Left lung (tissue), 10 donors: Measurements from ENCODE around the gene UBASH3A. TPM values are rescaled to one million over a fixed set of nuclear protein-coding genes. Genes with fewer than 3 reads are reported as not detected.

Source experiments
- ATAC-seq: fragments of 200-7000 bp; cut with Tn5 transposase; one replicate; pipeline ENCODE4 v1.9.1; 2020; ENCODE audit warnings: moderate library complexity
- DNase-seq, 4 donors: peaks; one replicate each; pipeline ENCODE4 v3.0.0-alpha.2; 2013 to 2020
- H3K27ac ChIP-seq, 2 donors: fragments of 200-600 bp; sonication (generic) in 1 of 2; one replicate each; pipeline versions ENCODE4 v1.5.0 to v1.8.0; 2020 to 2021
- H3K27me3 ChIP-seq, 2 donors: fragments of 200-600 bp; sonication (generic) in 1 of 2; one replicate each; pipeline versions ENCODE4 v1.5.0 to v1.8.0; 2020 to 2021
- H3K36me3 ChIP-seq, 2 donors: fragments of 200-600 bp; sonication (generic) in 1 of 2; one replicate each; pipeline versions ENCODE4 v1.5.0 to v1.8.0; 2020 to 2021
- H3K4me1 ChIP-seq, 2 donors: fragments of 200-600 bp; one replicate each; pipeline ENCODE4 v1.8.0; 2021
- H3K4me3 ChIP-seq, 2 donors: fragments of 200-600 bp; sonication (generic) in 1 of 2; one replicate each; pipeline versions ENCODE4 v1.5.0 to v1.8.0; 2020 to 2021; ENCODE audit warnings: mild to moderate bottlenecking in 1 of 2
- H3K9me3 ChIP-seq, 2 donors: fragments of 200-600 bp; sonication (generic) in 1 of 2; one replicate each; pipeline versions ENCODE4 v1.5.0 to v1.8.0; 2020 to 2021
- intact Hi-C, 2 donors: fragments of 100-400 bp; cut with DNase I; formaldehyde crosslinking; loops; one replicate each; pipeline versions ENCODE4 v1.11.2 to v1.14.2; 2022
- polyA plus RNA-seq, 6 donors: library from polyadenylated mRNA; unstranded; fragments of 120-200 nt; gene quantifications; one replicate each; pipeline ENCODE4 v1.2.1, GENCODE V29; 2013; ENCODE audit not compliant: insufficient read length in 6 of 6
- total RNA-seq, 2 donors: library from RNA; stranded (reverse); fragmentation: NEBNext Ultra II Directional; extraction: Animal tissue kit (Norgen Biotek cat#: 25700); gene quantifications; one replicate each; pipeline ENCODE4 v1.2.1, GENCODE V29; 2021
- TF ChIP-seq, protein P1 (sequence below), 2 donors: fragments of 200-600 bp; sonication (generic) in 1 of 2; IDR thresholded peaks; one replicate each; pipeline versions ENCODE4 v1.5.0 to v1.8.0; 2021; ENCODE audit warnings: antibody characterized with exemption in 2 of 2
- donor health status: DM: no; HTN: yes; CAD: no.
- donor health status: DM: no; HTN: no; CAD: no.

Gene UBASH3A
- total and polyA plus RNA-seq, 8 donors: 0.08 to 1.3 (median 0.24) TPM

DNA sequence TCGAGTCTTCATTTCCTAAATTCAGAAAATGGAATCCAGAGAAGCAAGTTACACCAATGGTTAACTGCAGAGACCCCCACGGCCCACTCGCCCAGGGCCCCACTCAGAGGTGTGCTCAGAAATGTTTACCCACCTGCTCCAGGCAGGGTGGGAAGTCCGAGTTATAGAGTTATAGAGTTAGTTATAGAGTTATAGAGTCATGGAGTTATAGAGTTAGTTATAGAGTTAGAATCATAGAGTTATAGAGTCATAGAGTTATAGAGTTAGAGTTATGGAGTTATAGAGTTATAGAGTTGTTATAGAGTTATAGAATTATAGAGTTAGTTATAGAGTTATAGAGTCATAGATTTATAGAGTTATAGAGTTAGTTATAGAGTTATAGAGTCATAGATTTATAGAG lies 31.7 kb downstream of the UBASH3A start:
- ATAC-seq: no peak
- Histone ChIP-seq H3K27ac (no peak overlapping the region), H3K36me3 (no peaks in the 10 kb centered on the region), H3K4me1 (no peaks in the 10 kb centered on the region), H3K9me3 (peaks cover 0 to 11% of the 10 kb centered on the region in 2 donors), H3K27me3 (peaks cover 0 to 16% of the 10 kb centered on the region in 2 donors), H3K4me3 (no peak overlapping the region)
- intact Hi-C loops: loop anchor here in 1 of 2 donors (10.0 kb wide), 1 partner anchor 101 kb away; no protein-coding TSS in a partner anchor
- TF ChIP-seq, protein P1, sequence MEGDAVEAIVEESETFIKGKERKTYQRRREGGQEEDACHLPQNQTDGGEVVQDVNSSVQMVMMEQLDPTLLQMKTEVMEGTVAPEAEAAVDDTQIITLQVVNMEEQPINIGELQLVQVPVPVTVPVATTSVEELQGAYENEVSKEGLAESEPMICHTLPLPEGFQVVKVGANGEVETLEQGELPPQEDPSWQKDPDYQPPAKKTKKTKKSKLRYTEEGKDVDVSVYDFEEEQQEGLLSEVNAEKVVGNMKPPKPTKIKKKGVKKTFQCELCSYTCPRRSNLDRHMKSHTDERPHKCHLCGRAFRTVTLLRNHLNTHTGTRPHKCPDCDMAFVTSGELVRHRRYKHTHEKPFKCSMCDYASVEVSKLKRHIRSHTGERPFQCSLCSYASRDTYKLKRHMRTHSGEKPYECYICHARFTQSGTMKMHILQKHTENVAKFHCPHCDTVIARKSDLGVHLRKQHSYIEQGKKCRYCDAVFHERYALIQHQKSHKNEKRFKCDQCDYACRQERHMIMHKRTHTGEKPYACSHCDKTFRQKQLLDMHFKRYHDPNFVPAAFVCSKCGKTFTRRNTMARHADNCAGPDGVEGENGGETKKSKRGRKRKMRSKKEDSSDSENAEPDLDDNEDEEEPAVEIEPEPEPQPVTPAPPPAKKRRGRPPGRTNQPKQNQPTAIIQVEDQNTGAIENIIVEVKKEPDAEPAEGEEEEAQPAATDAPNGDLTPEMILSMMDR (IDR thresholded peaks at IDR 0.05): no peak
- no peak for DNase-seq

DNA sequence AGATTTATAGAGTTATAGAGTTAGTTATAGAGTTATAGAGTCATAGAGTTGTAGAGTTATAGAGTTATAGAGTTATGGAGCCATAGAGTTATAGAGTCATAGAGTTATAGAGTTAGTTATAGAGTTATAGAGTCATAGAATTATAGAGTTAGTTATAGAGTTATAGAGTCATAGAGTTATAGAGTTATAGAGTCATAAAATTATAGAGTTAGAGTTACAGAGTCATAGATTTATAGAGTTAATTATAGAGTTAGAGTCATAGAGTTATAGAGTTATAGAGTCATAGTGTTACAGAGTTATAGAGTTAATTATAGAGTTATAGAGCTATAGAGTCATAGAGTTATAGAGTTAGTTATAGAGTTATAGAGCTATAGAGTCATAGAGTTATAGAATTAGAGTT lies 32.1 kb downstream of the UBASH3A start:
- intact Hi-C loops: loop anchor here in 1 of 2 donors (10.0 kb wide), 1 partner anchor 101 kb away; no protein-coding TSS in a partner anchor
- H3K9me3 ChIP-seq: peaks cover 0 to 11% of the 10 kb centered on the region in 2 donors
- no peak overlapping the region for H3K4me3 ChIP-seq
- H3K4me1 ChIP-seq: no peaks in the 10 kb centered on the region
- ATAC-seq (no peak), DNase-seq (no peak)
- H3K36me3 ChIP-seq: no peaks in the 10 kb centered on the region
- H3K27ac ChIP-seq: no peak overlapping the region
- TF ChIP-seq, protein P1 (IDR thresholded peaks at IDR 0.05): no peak
- H3K27me3 ChIP-seq: peaks cover 0 to 16% of the 10 kb centered on the region in 2 donors

DNA sequence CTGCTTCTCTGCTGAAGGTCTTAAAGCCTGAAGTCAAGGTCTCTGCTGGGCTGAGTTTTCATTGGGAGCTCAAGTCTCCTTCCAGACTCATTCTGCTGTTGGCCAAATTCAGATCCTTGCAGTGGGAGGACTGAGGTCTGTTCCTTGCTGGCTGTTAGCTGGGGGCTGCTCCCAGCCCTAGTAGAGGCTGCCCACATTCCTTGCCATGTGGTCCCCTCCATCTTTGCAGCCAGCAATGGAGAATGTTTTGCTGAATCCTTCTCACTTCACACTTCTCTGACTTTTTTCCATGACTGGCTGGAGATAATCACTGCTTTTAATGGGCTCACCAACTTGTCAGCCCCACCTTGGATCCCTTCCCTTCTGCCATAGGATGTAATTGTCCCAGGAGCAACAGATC lies 33.2 kb downstream of the UBASH3A start:
- Histone ChIP-seq H3K27ac (no peak overlapping the region), H3K36me3 (no peaks in the 10 kb centered on the region), H3K4me3 (no peak overlapping the region), H3K4me1 (no peaks in the 10 kb centered on the region), H3K27me3 (peaks cover 0 to 16% of the 10 kb centered on the region in 2 donors), H3K9me3 (peaks cover 0 to 10% of the 10 kb centered on the region in 2 donors)
- TF ChIP-seq, protein P1 (IDR thresholded peaks at IDR 0.05): no peak
- ATAC-seq: no peak
- DNase-seq: no peak
- intact Hi-C loops: loop anchor here in 1 of 2 donors (10.0 kb wide), 1 partner anchor 102 kb away; no protein-coding TSS in a partner anchor

DNA sequence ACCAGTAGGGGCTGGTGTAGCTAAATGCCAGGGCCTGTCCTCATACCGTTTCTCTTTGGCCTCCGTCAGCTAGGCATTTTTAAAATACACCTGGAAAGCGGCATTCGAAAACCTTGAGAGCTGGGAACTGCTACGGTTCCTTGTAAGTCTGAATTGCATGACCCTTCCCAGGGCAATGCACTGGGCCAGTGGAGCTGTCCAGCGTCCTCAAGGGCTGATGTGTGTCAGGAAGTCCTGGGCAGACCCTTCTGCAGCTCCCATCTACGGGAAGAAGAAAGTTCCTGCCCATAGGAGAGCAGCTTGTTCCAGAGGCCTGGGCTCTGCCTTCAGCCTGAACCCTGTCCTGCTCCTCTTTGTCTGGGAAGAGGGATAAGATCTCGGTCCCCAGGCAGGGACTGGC lies 34.1 kb downstream of the UBASH3A start:
- TF ChIP-seq, protein P1 (IDR thresholded peaks at IDR 0.05): no peak
- no peak overlapping the region for H3K4me3 ChIP-seq
- intact Hi-C loops: loop anchor here in 1 of 2 donors (10.0 kb wide), 1 partner anchor 103 kb away; no protein-coding TSS in a partner anchor
- H3K9me3 ChIP-seq: peaks cover 0 to 1% of the 10 kb centered on the region in 2 donors
- H3K36me3 ChIP-seq: no peaks in the 10 kb centered on the region
- no peak overlapping the region for H3K27ac ChIP-seq
- no peaks in the 10 kb centered on the region for H3K4me1 ChIP-seq
- peak in 1 of 4 donors; percentile 49 for DNase-seq
- peaks cover 0 to 16% of the 10 kb centered on the region in 2 donors for H3K27me3 ChIP-seq
- ATAC-seq: peak; percentile 50

DNA sequence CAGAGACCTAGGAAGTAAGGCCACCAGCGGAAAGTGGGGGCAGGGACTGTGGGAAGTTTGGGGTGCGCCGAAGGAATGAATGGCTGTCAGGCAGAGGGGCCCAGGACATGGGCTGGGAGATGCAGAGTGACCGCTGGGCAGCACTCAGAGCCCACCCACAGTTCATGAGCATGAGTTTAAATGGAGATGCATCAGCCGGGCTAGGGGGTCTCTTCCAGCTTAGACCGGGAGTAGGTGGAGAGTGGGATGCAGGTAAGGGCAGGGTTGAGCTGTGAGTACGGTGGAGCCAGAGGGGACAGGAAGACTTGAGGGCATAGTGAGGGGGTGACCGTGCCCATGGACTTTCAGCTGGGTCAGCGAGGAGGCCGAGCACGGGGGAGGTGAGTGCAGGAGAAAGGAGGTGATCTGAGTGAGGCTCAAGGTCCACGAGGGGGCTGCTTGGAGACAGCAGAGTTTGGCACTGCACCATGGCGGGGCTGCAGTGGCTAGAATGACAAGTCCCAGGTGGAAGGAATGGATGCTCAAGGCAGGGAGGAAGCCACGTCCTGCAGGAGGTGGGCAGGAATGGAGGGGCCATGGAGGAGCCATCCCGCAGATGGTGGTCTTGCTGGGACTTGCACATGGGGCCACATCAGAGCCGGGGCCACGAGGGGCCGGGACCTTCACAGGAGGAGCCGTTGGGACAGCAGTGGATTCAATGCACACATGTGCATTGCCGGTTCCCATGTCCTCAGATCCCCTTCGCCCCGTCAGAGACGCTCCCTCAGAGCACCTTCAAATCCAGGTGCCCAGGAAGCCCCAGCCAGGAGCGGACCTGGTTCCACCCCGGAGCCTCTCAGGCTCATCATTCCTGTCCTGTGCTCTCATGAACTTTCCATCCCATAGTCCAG lies 34.9 kb downstream of the UBASH3A start:
- Histone ChIP-seq H3K27me3 (peaks cover 0 to 16% of the 10 kb centered on the region in 2 donors), H3K36me3 (no peaks in the 10 kb centered on the region), H3K9me3 (no peaks in the 10 kb centered on the region), H3K4me3 (no peak overlapping the region), H3K27ac (no peak overlapping the region), H3K4me1 (no peaks in the 10 kb centered on the region)
- DNase-seq (no peak), ATAC-seq (no peak)
- TF ChIP-seq, protein P1 (IDR thresholded peaks at IDR 0.05): no peak
- intact Hi-C loops: loop anchor here in 1 of 2 donors (10.0 kb wide), 1 partner anchor 104 kb away; no protein-coding TSS in a partner anchor
